Vagina (tissue), 2 donors: ENCODE data around the gene RAB4B. TPM values are rescaled to one million over a fixed set of nuclear protein-coding genes. Genes with fewer than 3 reads are reported as not detected.
"Not testable (repeated sequence)": the region's sequence is repeated elsewhere in the genome, so short reads cannot be mapped to it uniquely, and the experiment has no call there.

Experiments used
- DNase-seq, 2 donors: peaks; one replicate each; pipeline ENCODE4 v3.0.0-alpha.2; 2017; ENCODE audit errors: extremely low spot score in 2 of 2
- H3K27ac ChIP-seq: fragments of 200-600 bp; sonication (generic); one replicate; pipeline ENCODE4 v1.5.1; 2019
- H3K27me3 ChIP-seq: fragments of 200-600 bp; sonication (generic); one replicate; pipeline ENCODE4 v1.5.1; 2019
- H3K36me3 ChIP-seq, 2 donors: fragments of 200-600 bp; sonication (generic); one replicate each; pipeline ENCODE4 v1.5.1; 2017 to 2019
- H3K4me1 ChIP-seq: fragments of 200-600 bp; sonication (generic); one replicate; pipeline ENCODE4 v1.5.1; 2019
- H3K4me3 ChIP-seq, 2 donors: fragments of 200-600 bp; sonication (generic); 1 replicate in 1 of 2; 2 replicates in 1 of 2; pipeline ENCODE4 v1.5.1; 2016 to 2019
- H3K9me3 ChIP-seq: fragments of 200-600 bp; sonication (generic); one replicate; pipeline ENCODE4 v1.5.1; 2019
- POLR2A ChIP-seq, 2 donors: fragments of 450-650 bp; IDR thresholded peaks; one replicate each; pipeline ENCODE4 v1.6.1; 2017; ENCODE audit warnings: antibody characterized with exemption in 2 of 2, mild to moderate bottlenecking in 2 of 2, moderate library complexity in 2 of 2
- POLR2AphosphoS5 ChIP-seq, 2 donors: sonication (generic); formaldehyde crosslinking; IDR thresholded peaks; one replicate each; pipeline ENCODE4 v1.9.0; 2017; ENCODE audit warnings: antibody characterized with exemption in 2 of 2, mild to moderate bottlenecking in 2 of 2, low read depth in 1 of 2; ENCODE audit not compliant: insufficient read depth in 1 of 2
- intact Hi-C: fragments of 100-400 bp; cut with DNase I; formaldehyde crosslinking; loops from one replicate; pipeline ENCODE4 v1.15.1; 2023
- total RNA-seq: library from RNA; depleted of rRNA; stranded (reverse); fragments of >200 nt; gene quantifications from one replicate; pipeline ENCODE4 v1.2.3, GENCODE V29; 2016
- TF ChIP-seq, protein P1 (sequence below), 3 experiments: fragments of 450-650 bp in 2 of 3; fragments of 200-600 bp in 1 of 3; sonication (generic) in 1 of 3; IDR thresholded peaks; one replicate each; pipeline ENCODE4 v1.5.1; 2017 to 2019; ENCODE audit warnings: antibody characterized with exemption in 3 of 3, mild to moderate bottlenecking in 2 of 3, moderate library complexity in 2 of 3

Gene RAB4B
- total RNA-seq, 1 donor from 2014 or later = 22.3 TPM

DNA sequence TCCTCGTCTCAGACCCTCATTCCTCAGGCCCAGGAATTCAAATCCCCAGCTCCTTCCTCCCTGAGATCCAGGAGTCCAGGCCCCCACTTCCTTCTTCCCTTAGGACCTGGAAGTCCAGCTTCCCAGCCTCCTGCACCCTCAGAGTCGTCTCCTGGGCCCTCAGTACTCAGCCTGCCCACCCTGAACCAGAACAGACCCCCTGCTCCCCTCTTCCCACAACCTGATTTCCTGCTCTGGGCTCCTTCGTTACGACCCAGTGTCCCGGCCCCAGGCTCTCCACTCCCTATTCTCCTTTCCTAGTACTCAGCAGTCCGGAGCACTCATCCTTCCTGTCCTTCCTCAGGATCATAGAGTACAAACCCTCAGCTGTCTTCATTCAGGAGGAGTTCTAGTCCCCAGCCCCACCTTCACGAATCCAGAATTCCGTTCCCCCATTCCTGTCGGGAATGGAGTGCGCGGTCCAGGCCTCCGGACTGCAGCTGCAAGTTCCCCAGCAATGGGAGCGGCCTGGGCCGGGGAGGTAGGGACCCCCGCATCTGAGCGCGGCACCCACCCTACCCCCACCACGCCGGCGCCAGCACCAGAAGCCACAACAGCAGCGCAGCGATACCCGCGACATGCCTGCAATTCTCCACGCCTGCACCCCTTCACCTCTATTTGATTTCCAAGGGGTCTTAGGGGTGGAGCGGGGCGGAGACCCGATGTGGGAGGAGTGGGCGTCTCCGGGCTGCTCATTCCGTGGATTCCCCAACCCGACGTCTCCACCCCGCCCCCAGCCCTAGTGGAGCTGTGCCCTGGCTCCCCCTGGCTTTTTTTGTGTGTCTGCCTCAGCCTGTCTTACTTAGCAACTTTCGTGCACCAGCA is 33.7 kb downstream of the RAB4B start:
- peak overlapping the region; percentile 79 for H3K27ac ChIP-seq
- no peaks in the 10 kb centered on the region for H3K9me3 ChIP-seq
- intact Hi-C loops = no loop called here
- peaks cover 0 to 13% of the 10 kb centered on the region in 2 donors for H3K36me3 ChIP-seq
- H3K4me1 ChIP-seq = peaks cover 64% of the 10 kb centered on the region
- no peaks in the 10 kb centered on the region for H3K27me3 ChIP-seq
- H3K4me3 ChIP-seq = peak overlapping the region; percentile 45 to 51
- TF ChIP-seq, protein P1, sequence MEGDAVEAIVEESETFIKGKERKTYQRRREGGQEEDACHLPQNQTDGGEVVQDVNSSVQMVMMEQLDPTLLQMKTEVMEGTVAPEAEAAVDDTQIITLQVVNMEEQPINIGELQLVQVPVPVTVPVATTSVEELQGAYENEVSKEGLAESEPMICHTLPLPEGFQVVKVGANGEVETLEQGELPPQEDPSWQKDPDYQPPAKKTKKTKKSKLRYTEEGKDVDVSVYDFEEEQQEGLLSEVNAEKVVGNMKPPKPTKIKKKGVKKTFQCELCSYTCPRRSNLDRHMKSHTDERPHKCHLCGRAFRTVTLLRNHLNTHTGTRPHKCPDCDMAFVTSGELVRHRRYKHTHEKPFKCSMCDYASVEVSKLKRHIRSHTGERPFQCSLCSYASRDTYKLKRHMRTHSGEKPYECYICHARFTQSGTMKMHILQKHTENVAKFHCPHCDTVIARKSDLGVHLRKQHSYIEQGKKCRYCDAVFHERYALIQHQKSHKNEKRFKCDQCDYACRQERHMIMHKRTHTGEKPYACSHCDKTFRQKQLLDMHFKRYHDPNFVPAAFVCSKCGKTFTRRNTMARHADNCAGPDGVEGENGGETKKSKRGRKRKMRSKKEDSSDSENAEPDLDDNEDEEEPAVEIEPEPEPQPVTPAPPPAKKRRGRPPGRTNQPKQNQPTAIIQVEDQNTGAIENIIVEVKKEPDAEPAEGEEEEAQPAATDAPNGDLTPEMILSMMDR (IDR thresholded peaks at IDR 0.05) = no peak
- TF ChIP-seq POLR2AphosphoS5 (IDR thresholded peaks at IDR 0.05; ENCODE audit: insufficient read depth in 1 of 2, low read depth in 1 of 2) (peak in 1 of 2 donors; percentile 38), POLR2A (IDR thresholded peaks at IDR 0.05) (no peak)
- no peak for DNase-seq

DNA sequence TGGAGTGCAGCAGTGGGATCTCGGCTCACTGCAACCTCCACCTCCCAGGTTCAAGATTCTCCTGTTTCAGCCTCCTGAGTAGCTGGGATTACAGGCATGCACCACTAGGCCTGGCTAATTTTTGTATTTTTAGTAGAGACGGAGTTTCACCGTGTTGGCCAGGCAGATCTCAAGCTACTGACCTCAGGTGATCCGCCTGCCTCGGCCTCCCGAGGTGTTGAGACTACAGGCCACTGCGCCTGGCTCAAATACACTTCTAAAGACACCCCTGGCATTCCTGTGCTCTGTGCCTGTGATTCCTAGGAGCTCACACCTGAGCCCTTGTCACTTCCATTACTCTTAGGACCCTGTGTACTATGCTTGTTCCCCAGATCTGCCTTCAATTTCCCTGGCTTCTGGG is 34.5 kb downstream of the RAB4B start:
- intact Hi-C loops, DNase-seq, H3K9me3 ChIP-seq, H3K27me3 ChIP-seq, H3K4me3 ChIP-seq: not testable (repeated sequence)
- Histone ChIP-seq H3K36me3 (peaks cover 0 to 13% of the 10 kb centered on the region in 2 donors), H3K4me1 (peaks cover 55% of the 10 kb centered on the region), H3K27ac (peak overlapping the region; percentile 60)

DNA sequence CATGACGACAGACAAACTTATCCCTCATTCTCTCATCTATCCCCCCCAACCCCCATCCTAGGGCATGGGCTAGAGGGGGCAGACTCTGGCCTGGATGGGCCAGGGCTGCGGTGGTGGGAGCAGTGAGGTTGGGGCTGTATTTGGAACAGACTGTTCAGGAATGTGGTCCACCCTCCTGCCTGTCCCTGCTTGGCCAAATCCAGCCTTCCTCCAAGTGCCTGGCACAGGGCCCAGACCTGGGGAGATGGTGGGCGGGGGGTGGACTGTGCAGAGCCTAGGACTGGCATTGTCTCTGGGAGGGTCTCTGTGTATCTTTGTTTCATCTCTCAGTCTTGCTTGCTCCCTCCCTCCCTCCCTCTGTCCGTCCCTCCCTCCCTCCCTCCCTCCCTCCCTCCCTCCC is 35.1 kb downstream of the RAB4B start:
- intact Hi-C loops = no loop called here
- Histone ChIP-seq H3K9me3 (no peaks in the 10 kb centered on the region), H3K36me3 (peaks cover 0 to 12% of the 10 kb centered on the region in 2 donors), H3K4me3 (no peak overlapping the region), H3K4me1 (peaks cover 50% of the 10 kb centered on the region), H3K27me3 (no peaks in the 10 kb centered on the region), H3K27ac (peak overlapping the region; percentile 60)
- TF ChIP-seq POLR2A (IDR thresholded peaks at IDR 0.05) (no peak), POLR2AphosphoS5 (IDR thresholded peaks at IDR 0.05; ENCODE audit: insufficient read depth in 1 of 2, low read depth in 1 of 2) (no peak)
- TF ChIP-seq, protein P1 (IDR thresholded peaks at IDR 0.05) = no peak
- no peak for DNase-seq

DNA sequence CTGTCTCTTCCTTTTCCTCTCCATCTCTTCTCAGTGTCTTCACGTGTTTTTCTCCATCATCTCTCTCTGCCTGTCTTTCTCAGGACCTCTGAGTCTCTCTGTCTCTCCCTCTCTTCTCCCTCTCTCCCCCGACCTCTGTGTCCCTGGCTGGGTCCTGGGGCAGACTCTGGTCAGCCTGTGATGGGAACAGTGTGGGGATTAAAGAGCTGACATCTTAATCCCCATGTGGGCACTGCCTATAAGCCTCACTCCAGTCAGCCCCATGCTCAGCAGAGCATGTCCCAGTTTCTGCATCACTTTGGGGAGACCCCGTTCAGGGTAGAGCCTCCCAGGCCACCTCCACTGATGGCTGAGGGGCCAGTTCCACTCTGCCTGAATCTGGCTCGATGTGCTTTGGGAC is 37.2 kb downstream of the RAB4B start:
- TF ChIP-seq POLR2A (IDR thresholded peaks at IDR 0.05) (no peak), POLR2AphosphoS5 (IDR thresholded peaks at IDR 0.05; ENCODE audit: insufficient read depth in 1 of 2, low read depth in 1 of 2) (no peak)
- TF ChIP-seq, protein P1 (IDR thresholded peaks at IDR 0.05) = no peak
- H3K9me3 ChIP-seq = no peaks in the 10 kb centered on the region
- intact Hi-C loops = no loop called here
- DNase-seq = no peak
- H3K4me3 ChIP-seq = no peak overlapping the region
- no peaks in the 10 kb centered on the region for H3K27me3 ChIP-seq
- H3K36me3 ChIP-seq = no peaks in the 10 kb centered on the region
- H3K4me1 ChIP-seq = peaks cover 51% of the 10 kb centered on the region
- H3K27ac ChIP-seq = no peak overlapping the region

DNA sequence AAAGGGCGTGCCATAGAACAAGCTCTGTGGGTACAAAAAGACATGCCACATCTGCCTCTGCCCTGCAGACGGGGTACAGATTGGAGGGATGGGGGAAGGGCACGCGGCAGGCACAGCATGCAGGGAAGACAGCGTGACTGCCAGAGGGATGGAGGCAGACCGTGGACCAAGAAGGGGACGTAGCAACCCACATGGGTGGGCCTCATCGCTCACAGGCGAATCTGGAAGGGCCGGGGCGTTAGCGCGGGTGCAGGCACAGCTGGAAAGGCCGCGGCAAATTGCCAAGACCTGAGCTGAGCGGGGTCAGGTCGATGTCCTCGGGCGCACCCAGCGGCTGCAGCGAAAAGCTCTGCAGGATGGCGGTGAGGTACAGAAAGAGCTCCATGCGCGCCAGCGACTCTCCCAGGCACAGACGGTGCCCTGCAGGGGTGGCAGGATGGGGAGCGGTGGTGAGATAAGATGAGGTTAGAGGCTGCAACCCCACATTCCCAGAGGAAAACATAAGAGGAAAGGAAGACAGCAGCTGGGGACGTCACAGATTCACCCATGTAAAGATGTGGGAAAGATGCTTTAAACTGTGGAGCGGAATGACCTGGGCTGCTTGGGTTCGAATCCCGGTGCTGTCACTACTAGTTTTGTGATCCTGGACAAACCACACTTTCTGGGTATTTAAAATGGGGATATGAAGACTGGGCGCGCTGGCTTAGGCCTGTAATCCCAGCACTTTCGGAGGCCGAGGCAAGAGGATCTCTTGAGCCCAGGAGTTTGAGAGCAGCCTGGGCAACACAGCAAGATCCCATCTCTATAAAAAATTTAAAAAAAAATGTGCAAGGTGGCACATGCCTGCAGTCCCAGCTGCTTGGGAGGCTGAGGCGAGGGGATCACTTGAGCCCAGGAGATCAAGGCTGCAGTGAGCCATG is 40.7 kb downstream of the RAB4B start:
- intact Hi-C loops, H3K36me3 ChIP-seq, H3K9me3 ChIP-seq, H3K27me3 ChIP-seq: not testable (repeated sequence)
- H3K4me1 ChIP-seq = peaks cover 28% of the 10 kb centered on the region
- peak overlapping the region; percentile 69 for H3K27ac ChIP-seq
- H3K4me3 ChIP-seq = peak overlapping the region in 1 of 2 donors; percentile 15
- TF ChIP-seq, protein P1 (IDR thresholded peaks at IDR 0.05) = peak in 1 of 3 experiments; percentile 20
- TF ChIP-seq POLR2AphosphoS5 (IDR thresholded peaks at IDR 0.05; ENCODE audit: insufficient read depth in 1 of 2, low read depth in 1 of 2) = peak in 1 of 2 donors; percentile 37
- peak in 1 of 2 donors; percentile 49 for DNase-seq
